Heart left ventricle (tissue), 13 donors: ENCODE results near the gene RPAIN.

Source experiments
- POLR2A ChIP-seq, 2 donors: fragments of 450-650 bp; IDR thresholded peaks; one replicate each; pipeline ENCODE4 v1.6.1; 2017; ENCODE audit warnings: antibody characterized with exemption in 2 of 2, mild to moderate bottlenecking in 2 of 2, moderate library complexity in 2 of 2
- TF ChIP-seq, protein P1 (sequence below), 12 donors: fragments of 200-600 bp; sonication (generic) in 4 of 12; IDR thresholded peaks; one replicate each; pipeline versions ENCODE4 v1.5.0 to v1.8.0; 2018 to 2022; ENCODE audit warnings: antibody characterized with exemption in 12 of 12, mild to moderate bottlenecking in 5 of 12
- donor health status: ischemic (EF 13 %, LVEDD 7.1; RV severe dilation, severe dysfunction).
- donor health status: DM: no; HTN: yes; CAD: no.
- donor health status: DM: no; HTN: no; CAD: no.
- donor health status: ischemic (EF 25% LVEDD 6.9; RV normal size, moderate dysfunction).
- donor health status: ischemic (EF 25% LVEDD 5.7; RV mildly dilated, moderate dysfunction).
- donor health status: ischemic (EF 35%, LVEDD 5.7; RV mildly dilated, moderate dysfunction).
- donor health status: nonischemic (EF 11% LVEDD 7.7; RV severe dilation, severe dysfunction).
- donor health status: DM: yes; HTN: yes; CAD: no.
- donor health status: PGD.
- donor health status: ischemic (EF 29% LVEDD 5.4; RV normal size, mild dysfunction).
- donor health status: nonischemic (EF 23%, LVEDD 6.1; RV moderate dilation, normal function).

GRCh38 chr17:5466295-5466694, 46.3 kb downstream of the RPAIN start:
- TF ChIP-seq, protein P1, sequence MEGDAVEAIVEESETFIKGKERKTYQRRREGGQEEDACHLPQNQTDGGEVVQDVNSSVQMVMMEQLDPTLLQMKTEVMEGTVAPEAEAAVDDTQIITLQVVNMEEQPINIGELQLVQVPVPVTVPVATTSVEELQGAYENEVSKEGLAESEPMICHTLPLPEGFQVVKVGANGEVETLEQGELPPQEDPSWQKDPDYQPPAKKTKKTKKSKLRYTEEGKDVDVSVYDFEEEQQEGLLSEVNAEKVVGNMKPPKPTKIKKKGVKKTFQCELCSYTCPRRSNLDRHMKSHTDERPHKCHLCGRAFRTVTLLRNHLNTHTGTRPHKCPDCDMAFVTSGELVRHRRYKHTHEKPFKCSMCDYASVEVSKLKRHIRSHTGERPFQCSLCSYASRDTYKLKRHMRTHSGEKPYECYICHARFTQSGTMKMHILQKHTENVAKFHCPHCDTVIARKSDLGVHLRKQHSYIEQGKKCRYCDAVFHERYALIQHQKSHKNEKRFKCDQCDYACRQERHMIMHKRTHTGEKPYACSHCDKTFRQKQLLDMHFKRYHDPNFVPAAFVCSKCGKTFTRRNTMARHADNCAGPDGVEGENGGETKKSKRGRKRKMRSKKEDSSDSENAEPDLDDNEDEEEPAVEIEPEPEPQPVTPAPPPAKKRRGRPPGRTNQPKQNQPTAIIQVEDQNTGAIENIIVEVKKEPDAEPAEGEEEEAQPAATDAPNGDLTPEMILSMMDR (IDR thresholded peaks at IDR 0.05), result no peak
- no peak for TF ChIP-seq POLR2A (IDR thresholded peaks at IDR 0.05)
